Measurements from ENCODE around the gene UBE2Q1. TPM values are rescaled to one million over a fixed set of nuclear protein-coding genes. Genes with fewer than 3 reads are reported as not detected.

UBE2Q1 gene
- total and polyA plus RNA-seq, 2 donors (not counting 1 experiment from before 2014, with no cell fraction given): 20.1 to 23.6 TPM

- no peaks in the 10 kb centered on the region for H3K9me3 ChIP-seq (ENCODE audit: control insufficient read depth, insufficient read depth, low read depth, low read length)
- H3K4me1 ChIP-seq (ENCODE audit: control insufficient read depth, extremely low read depth, insufficient read depth, low read length): no peaks in the 10 kb centered on the region
- no peak overlapping the region for H3K9ac ChIP-seq (ENCODE audit: insufficient read depth, low read length)
- H3K36me3 ChIP-seq (ENCODE audit: control insufficient read depth, insufficient read depth, low read length): peaks cover 30% of the 10 kb centered on the region
- H3K27ac ChIP-seq (ENCODE audit: insufficient read depth, low read length): no peak overlapping the region
- H2AFZ ChIP-seq (ENCODE audit: low read length): no peak overlapping the region
- H3K4me2 ChIP-seq (ENCODE audit: extremely low read depth, insufficient read depth, low read length): no peak overlapping the region
- H3K27me3 ChIP-seq (ENCODE audit: control insufficient read depth, insufficient read depth, low read length): no peaks in the 10 kb centered on the region
- TF ChIP-seq CTCF (conservative IDR thresholded peaks at IDR 0.05 in 1 of 2, IDR thresholded peaks at IDR 0.05 in 1 of 2; ENCODE audit: low read depth in 1 of 2, low read length in 2 of 2): no peak
- no peak for TF ChIP-seq EZH2 (IDR thresholded peaks at IDR 0.05; ENCODE audit: low read length, missing control alignments)
- no peak overlapping the region for H3K4me3 ChIP-seq (replicated peaks in 1 of 4; ENCODE audit: control extremely low read depth in 1 of 4, insufficient read depth in 1 of 4, low read depth in 3 of 4, low read length in 4 of 4)
- no peaks in the 10 kb centered on the region for H3K79me2 ChIP-seq (ENCODE audit: control insufficient read depth, insufficient read depth, low read length)
- no peaks in the 10 kb centered on the region for H4K20me1 ChIP-seq (ENCODE audit: control insufficient read depth, extremely low read depth, insufficient read depth, low read length)
- no peak for DNase-seq (ENCODE audit: low read depth in 2 of 2)
Measured at GRCh38 chr1:154549202-154549770, 9.2 kb downstream of the UBE2Q1 start.

- H3K79me2 ChIP-seq (ENCODE audit: control insufficient read depth, insufficient read depth, low read length): no peaks in the 10 kb centered on the region
- H3K36me3 ChIP-seq (ENCODE audit: control insufficient read depth, insufficient read depth, low read length): peaks cover 25% of the 10 kb centered on the region
- no peak overlapping the region for H3K9ac ChIP-seq (ENCODE audit: insufficient read depth, low read length)
- H3K27me3 ChIP-seq (ENCODE audit: control insufficient read depth, insufficient read depth, low read length): no peaks in the 10 kb centered on the region
- H3K9me3 ChIP-seq (ENCODE audit: control insufficient read depth, insufficient read depth, low read depth, low read length): no peaks in the 10 kb centered on the region
- H4K20me1 ChIP-seq (ENCODE audit: control insufficient read depth, extremely low read depth, insufficient read depth, low read length): no peaks in the 10 kb centered on the region
- H3K4me2 ChIP-seq (ENCODE audit: extremely low read depth, insufficient read depth, low read length): no peak overlapping the region
- no peak overlapping the region for H3K27ac ChIP-seq (ENCODE audit: insufficient read depth, low read length)
- H3K4me3 ChIP-seq (replicated peaks in 1 of 4; ENCODE audit: control extremely low read depth in 1 of 4, insufficient read depth in 1 of 4, low read depth in 3 of 4, low read length in 4 of 4): no peak overlapping the region
- no peak overlapping the region for H2AFZ ChIP-seq (ENCODE audit: low read length)
- TF ChIP-seq CTCF (conservative IDR thresholded peaks at IDR 0.05 in 1 of 2, IDR thresholded peaks at IDR 0.05 in 1 of 2; ENCODE audit: low read depth in 1 of 2, low read length in 2 of 2): no peak
- no peak for TF ChIP-seq EZH2 (IDR thresholded peaks at IDR 0.05; ENCODE audit: low read length, missing control alignments)
- H3K4me1 ChIP-seq (ENCODE audit: control insufficient read depth, extremely low read depth, insufficient read depth, low read length): no peaks in the 10 kb centered on the region
- DNase-seq (ENCODE audit: low read depth in 2 of 2): no peak
Measured at GRCh38 chr1:154548028-154548427, 10.4 kb downstream of the UBE2Q1 start.

GRCh38 chr1:154547105-154547732 lies 11.2 kb downstream of the UBE2Q1 start:
- no peaks in the 10 kb centered on the region for H3K9me3 ChIP-seq (ENCODE audit: control insufficient read depth, insufficient read depth, low read depth, low read length)
- no peaks in the 10 kb centered on the region for H3K4me1 ChIP-seq (ENCODE audit: control insufficient read depth, extremely low read depth, insufficient read depth, low read length)
- H3K36me3 ChIP-seq (ENCODE audit: control insufficient read depth, insufficient read depth, low read length): peaks cover 18% of the 10 kb centered on the region
- no peak overlapping the region for H3K9ac ChIP-seq (ENCODE audit: insufficient read depth, low read length)
- H3K27ac ChIP-seq (ENCODE audit: insufficient read depth, low read length): no peak overlapping the region
- H2AFZ ChIP-seq (ENCODE audit: low read length): no peak overlapping the region
- H4K20me1 ChIP-seq (ENCODE audit: control insufficient read depth, extremely low read depth, insufficient read depth, low read length): no peaks in the 10 kb centered on the region
- no peak overlapping the region for H3K4me3 ChIP-seq (replicated peaks in 1 of 4; ENCODE audit: control extremely low read depth in 1 of 4, insufficient read depth in 1 of 4, low read depth in 3 of 4, low read length in 4 of 4)
- TF ChIP-seq CTCF (conservative IDR thresholded peaks at IDR 0.05 in 1 of 2, IDR thresholded peaks at IDR 0.05 in 1 of 2; ENCODE audit: low read depth in 1 of 2, low read length in 2 of 2) (no peak), EZH2 (IDR thresholded peaks at IDR 0.05; ENCODE audit: low read length, missing control alignments) (no peak)
- H3K27me3 ChIP-seq (ENCODE audit: control insufficient read depth, insufficient read depth, low read length): no peaks in the 10 kb centered on the region
- no peaks in the 10 kb centered on the region for H3K79me2 ChIP-seq (ENCODE audit: control insufficient read depth, insufficient read depth, low read length)
- no peak for DNase-seq (ENCODE audit: low read depth in 2 of 2)
- H3K4me2 ChIP-seq (ENCODE audit: extremely low read depth, insufficient read depth, low read length): no peak overlapping the region

Measured in fibroblast of lung (primary cell).